Measurements from ENCODE around the gene TBX2. TPM values are rescaled to one million over a fixed set of nuclear protein-coding genes. Genes with fewer than 3 reads are reported as not detected.

Gene TBX2
- total RNA-seq, 5 donors from 2014 or later (not counting 1 experiment from before 2014, with no cell fraction given) = 0.26 to 0.82 (median 0.32) TPM; not detected in 2

DNA sequence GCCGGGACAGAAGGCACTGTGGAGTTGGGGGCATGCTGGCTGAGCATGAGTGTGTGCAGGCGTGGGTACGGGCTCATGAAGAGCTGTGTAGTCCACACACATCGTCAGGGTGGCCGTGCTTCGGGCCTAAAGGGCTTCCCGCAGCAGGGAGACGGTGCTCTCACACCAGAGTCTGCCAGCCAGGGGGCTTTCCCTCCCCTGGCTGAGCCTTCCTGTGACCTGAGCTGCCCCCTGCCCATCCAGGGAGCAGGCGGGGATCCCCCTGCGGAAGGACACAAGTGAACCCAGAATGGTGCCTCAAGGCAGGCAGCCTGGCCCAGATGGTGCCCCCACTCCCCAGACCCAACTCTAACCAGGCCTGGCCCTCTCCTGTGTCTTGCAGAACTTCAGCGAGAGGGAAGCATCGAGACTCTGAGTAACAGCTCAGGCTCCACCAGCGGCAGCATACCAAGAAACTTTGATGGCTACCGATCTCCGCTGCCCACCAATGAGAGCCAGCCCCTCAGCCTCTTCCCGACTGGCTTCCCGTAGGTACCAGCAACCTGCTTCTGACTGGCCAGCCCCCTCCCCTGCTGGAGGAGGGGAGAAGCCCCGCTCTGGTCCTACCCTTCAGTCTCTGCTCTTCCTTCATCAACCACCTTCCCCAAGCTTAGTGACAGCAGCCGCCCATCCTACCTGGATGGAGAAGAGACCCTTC, 7.9 kb upstream of the TBX2 start:
- WGBS (ENCODE audit: insufficient coverage) = 87% methylated on average over 15 of the region's 19 CpGs
- no peak overlapping the region for H3K27ac ChIP-seq (ENCODE audit: low read length)
- H3K4me3 ChIP-seq (ENCODE audit: control insufficient read depth in 1 of 2, extremely low read depth in 1 of 2, low read length in 1 of 2) = no peak overlapping the region
- DNase-seq = no peak
- ChIA-PET CTCF (interaction anchor here (0.6 kb wide), 2 partner anchors 177 to 656 kb away, joined by 4 to 8 read pairs; no protein-coding TSS in a partner anchor), POLR2A (interaction anchor here in 1 of 2 donors (0.6 kb wide), 1 partner anchor 377 kb away, joined by 7 read pairs; no protein-coding TSS in a partner anchor)
- Mint-ChIP-seq H3K9me3 (no peaks in the 10 kb centered on the region), H3K27ac (no peak overlapping the region), H3K4me3 (no peak overlapping the region), H3K27me3 (peaks cover 8 to 23% of the 10 kb centered on the region in 2 donors), H3K36me3 (peaks cover 13% of the 10 kb centered on the region), H3K4me1 (peaks cover 5 to 13% (median 9%) of the 10 kb centered on the region in 3 donors)
- peaks cover 0 to 14% of the 10 kb centered on the region in 2 experiments for H3K4me1 ChIP-seq (ENCODE audit: control insufficient read depth in 1 of 2, extremely low read depth in 1 of 2, insufficient read depth in 2 of 2, low read length in 2 of 2)
- H3K36me3 ChIP-seq (ENCODE audit: control insufficient read depth in 2 of 2, extremely low read depth in 1 of 2, insufficient read depth in 1 of 2, low read length in 1 of 2) = no peaks in the 10 kb centered on the region
- no peak for ATAC-seq (replicated peaks in 1 of 4)
- peaks cover 2 to 65% of the 10 kb centered on the region in 2 experiments for H3K27me3 ChIP-seq (replicated peaks in 1 of 2; ENCODE audit: control insufficient read depth in 2 of 2, extremely low read depth in 1 of 2, insufficient read depth in 2 of 2, low read length in 1 of 2)
- H3K9me3 ChIP-seq = no peaks in the 10 kb centered on the region

DNA sequence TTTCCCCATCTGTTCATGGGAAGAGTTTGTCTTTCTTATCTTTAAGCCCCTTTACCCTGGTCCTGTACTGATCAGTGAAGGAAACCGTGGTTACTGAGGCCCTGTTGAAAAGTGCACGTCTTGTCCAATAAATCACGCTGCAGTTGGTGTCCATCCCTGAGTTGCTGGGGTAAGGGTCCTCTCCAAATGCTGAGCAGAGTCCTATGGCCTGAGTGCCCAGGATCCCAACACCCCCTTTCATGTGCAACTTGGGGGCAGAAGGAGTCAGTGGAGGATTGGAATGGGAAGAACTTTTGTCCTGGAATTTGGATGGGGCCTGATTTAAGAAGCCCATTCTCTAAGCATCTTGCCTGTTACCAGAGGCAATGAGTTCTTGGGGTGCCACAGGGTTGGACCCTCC, 7.0 kb upstream of the TBX2 start:
- no peak overlapping the region for H3K27ac Mint-ChIP-seq
- no peak overlapping the region for H3K4me3 Mint-ChIP-seq
- Histone ChIP-seq H3K27me3 (replicated peaks in 1 of 2; ENCODE audit: control insufficient read depth in 2 of 2, extremely low read depth in 1 of 2, insufficient read depth in 2 of 2, low read length in 1 of 2) (peaks cover 3 to 71% of the 10 kb centered on the region in 2 experiments), H3K9me3 (no peaks in the 10 kb centered on the region), H3K4me3 (ENCODE audit: control insufficient read depth in 1 of 2, extremely low read depth in 1 of 2, low read length in 1 of 2) (no peak overlapping the region), H3K4me1 (ENCODE audit: control insufficient read depth in 1 of 2, extremely low read depth in 1 of 2, insufficient read depth in 2 of 2, low read length in 2 of 2) (peaks cover 2 to 20% of the 10 kb centered on the region in 2 experiments), H3K36me3 (ENCODE audit: control insufficient read depth in 2 of 2, extremely low read depth in 1 of 2, insufficient read depth in 1 of 2, low read length in 1 of 2) (no peaks in the 10 kb centered on the region), H3K27ac (ENCODE audit: low read length) (no peak overlapping the region)
- peaks cover 8 to 26% of the 10 kb centered on the region in 2 donors for H3K27me3 Mint-ChIP-seq
- ATAC-seq (replicated peaks in 1 of 4) (no peak), DNase-seq (no peak)
- no peaks in the 10 kb centered on the region for H3K9me3 Mint-ChIP-seq
- peaks cover 13% of the 10 kb centered on the region for H3K36me3 Mint-ChIP-seq
- ChIA-PET POLR2A (interaction anchor here in 1 of 2 donors (0.6 kb wide), 1 partner anchor 378 kb away, joined by 7 read pairs; no protein-coding TSS in a partner anchor), CTCF (no interaction called here)
- peaks cover 8 to 14% (median 11%) of the 10 kb centered on the region in 3 donors for H3K4me1 Mint-ChIP-seq
- 89% methylated on average over 3 of the region's 3 CpGs for WGBS (ENCODE audit: insufficient coverage)

DNA sequence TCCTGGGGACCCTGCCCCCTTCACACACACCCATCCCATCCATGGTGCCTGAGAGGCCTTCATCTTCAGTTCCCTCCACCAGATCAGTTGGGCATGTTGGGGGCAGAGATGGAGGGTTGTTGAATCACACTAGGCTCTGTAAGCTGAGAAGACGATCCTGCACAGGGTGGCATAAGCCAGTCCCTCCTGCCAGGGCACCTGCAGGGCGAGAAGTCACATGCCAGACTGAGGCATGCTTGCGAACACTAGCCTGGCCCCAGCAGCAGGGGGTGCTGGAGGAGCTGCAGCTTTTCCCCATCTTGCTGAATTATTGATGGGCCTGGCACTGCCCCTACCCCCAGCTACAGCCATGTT, 6.1 kb upstream of the TBX2 start:
- DNase-seq (no peak), ATAC-seq (replicated peaks in 1 of 4) (no peak)
- ChIA-PET CTCF (no interaction called here), POLR2A (no interaction called here)
- H3K36me3 ChIP-seq (ENCODE audit: control insufficient read depth in 2 of 2, extremely low read depth in 1 of 2, insufficient read depth in 1 of 2, low read length in 1 of 2) = no peaks in the 10 kb centered on the region
- H3K9me3 ChIP-seq = no peaks in the 10 kb centered on the region
- H3K27me3 ChIP-seq (replicated peaks in 1 of 2; ENCODE audit: control insufficient read depth in 2 of 2, extremely low read depth in 1 of 2, insufficient read depth in 2 of 2, low read length in 1 of 2) = peaks cover 6 to 75% of the 10 kb centered on the region in 2 experiments
- peaks cover 15 to 35% of the 10 kb centered on the region in 2 donors for H3K27me3 Mint-ChIP-seq
- H3K4me1 Mint-ChIP-seq = peaks cover 16 to 22% (median 20%) of the 10 kb centered on the region in 3 donors
- H3K4me1 ChIP-seq (ENCODE audit: control insufficient read depth in 1 of 2, extremely low read depth in 1 of 2, insufficient read depth in 2 of 2, low read length in 2 of 2) = peaks cover 6 to 28% of the 10 kb centered on the region in 2 experiments
- WGBS (ENCODE audit: insufficient coverage) = 67% methylated on average over 1 of the region's 3 CpGs
- H3K27ac Mint-ChIP-seq = no peak overlapping the region
- H3K4me3 ChIP-seq (ENCODE audit: control insufficient read depth in 1 of 2, extremely low read depth in 1 of 2, low read length in 1 of 2) = no peak overlapping the region
- H3K27ac ChIP-seq (ENCODE audit: low read length) = no peak overlapping the region
- H3K4me3 Mint-ChIP-seq = no peak overlapping the region
- no peaks in the 10 kb centered on the region for H3K9me3 Mint-ChIP-seq
- H3K36me3 Mint-ChIP-seq = peaks cover 9% of the 10 kb centered on the region

DNA sequence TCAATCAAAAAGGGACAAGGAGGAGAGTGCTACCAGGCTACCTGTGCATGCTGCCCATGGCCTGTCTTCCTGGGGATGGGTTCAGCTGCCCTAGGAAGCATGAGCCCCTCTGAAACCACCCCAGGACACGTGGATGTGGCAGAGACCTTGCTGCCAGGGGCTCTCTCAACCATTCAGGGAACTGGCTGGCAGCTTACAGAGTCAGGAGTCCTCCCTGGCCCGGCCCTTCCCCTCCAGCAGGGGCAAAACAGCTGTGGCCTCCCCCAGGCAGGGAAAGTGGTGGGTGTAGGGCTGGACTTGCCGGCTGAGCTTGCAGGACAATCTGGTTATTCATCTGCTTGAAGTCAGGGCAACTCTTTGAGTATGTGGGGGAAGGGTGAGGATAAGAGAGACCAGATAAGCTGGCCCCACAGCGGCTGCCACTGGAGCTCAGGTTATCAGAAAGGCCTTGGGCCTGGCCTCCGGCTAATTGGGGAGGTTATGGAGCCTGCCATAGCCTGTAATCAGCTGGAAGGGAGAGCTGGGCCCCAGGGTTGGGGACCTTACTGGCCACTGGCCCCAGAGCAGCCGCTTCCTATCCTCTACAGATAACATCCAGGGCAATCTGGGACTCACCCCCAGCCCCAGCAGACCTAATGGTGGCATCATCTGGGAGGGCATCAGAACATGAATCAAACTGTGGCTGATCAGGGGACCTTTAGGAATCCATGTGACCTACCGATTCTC, 5.6 kb upstream of the TBX2 start:
- H3K27ac ChIP-seq (ENCODE audit: low read length) = no peak overlapping the region
- H3K9me3 ChIP-seq = no peaks in the 10 kb centered on the region
- ChIA-PET POLR2A (no interaction called here), CTCF (no interaction called here)
- Mint-ChIP-seq H3K36me3 (peaks cover 9% of the 10 kb centered on the region), H3K9me3 (no peaks in the 10 kb centered on the region), H3K4me3 (no peak overlapping the region), H3K4me1 (peaks cover 19 to 22% (median 21%) of the 10 kb centered on the region in 3 donors), H3K27ac (no peak overlapping the region), H3K27me3 (peaks cover 17 to 37% of the 10 kb centered on the region in 2 donors)
- H3K4me1 ChIP-seq (ENCODE audit: control insufficient read depth in 1 of 2, extremely low read depth in 1 of 2, insufficient read depth in 2 of 2, low read length in 2 of 2) = peaks cover 10 to 34% of the 10 kb centered on the region in 2 experiments
- H3K36me3 ChIP-seq (ENCODE audit: control insufficient read depth in 2 of 2, extremely low read depth in 1 of 2, insufficient read depth in 1 of 2, low read length in 1 of 2) = no peaks in the 10 kb centered on the region
- DNase-seq = no peak
- ATAC-seq (replicated peaks in 1 of 4) = no peak
- H3K4me3 ChIP-seq (ENCODE audit: control insufficient read depth in 1 of 2, extremely low read depth in 1 of 2, low read length in 1 of 2) = no peak overlapping the region
- peaks cover 6 to 76% of the 10 kb centered on the region in 2 experiments for H3K27me3 ChIP-seq (replicated peaks in 1 of 2; ENCODE audit: control insufficient read depth in 2 of 2, extremely low read depth in 1 of 2, insufficient read depth in 2 of 2, low read length in 1 of 2)
- 87% methylated on average over 5 of the region's 7 CpGs for WGBS (ENCODE audit: insufficient coverage)

DNA sequence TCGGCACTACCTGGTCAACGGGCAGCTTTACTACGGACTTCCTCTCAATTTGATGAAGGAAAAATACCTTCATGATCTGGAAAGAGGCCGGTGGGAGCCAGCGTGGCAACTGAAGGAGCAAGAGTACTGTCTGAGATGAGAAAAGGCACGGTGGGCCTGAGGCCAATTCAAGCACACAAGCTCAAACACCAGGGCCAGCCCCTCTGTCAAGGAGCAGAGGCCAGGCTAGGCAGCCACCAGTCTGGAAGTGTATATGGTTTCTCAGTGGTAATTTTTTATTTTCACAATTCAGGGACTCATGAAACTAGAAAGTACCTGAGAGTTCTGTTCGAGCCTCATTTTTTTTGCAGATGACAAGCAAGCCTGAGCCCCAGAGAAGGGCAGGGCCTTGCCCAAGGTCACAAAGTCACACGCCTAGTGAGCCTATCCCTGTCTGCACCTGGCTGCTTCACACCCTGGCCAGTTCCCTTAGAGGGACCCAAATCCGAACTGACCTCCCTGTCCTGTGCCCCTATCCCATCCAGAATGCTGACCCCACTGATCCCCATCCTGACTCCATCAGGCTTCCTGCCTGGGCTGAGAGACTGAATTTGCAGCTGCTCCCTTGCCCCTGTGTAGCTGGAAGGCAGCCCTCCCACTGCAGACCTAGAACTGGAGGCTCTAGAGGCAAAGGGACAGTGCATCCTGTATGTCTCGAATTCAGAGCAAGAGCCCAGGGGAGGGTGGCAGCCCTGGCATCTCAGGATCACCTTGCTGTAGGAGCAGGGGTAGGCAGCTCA, 4.8 kb upstream of the TBX2 start:
- Histone ChIP-seq H3K4me3 (ENCODE audit: control insufficient read depth in 1 of 2, extremely low read depth in 1 of 2, low read length in 1 of 2) (no peak overlapping the region), H3K9me3 (no peaks in the 10 kb centered on the region), H3K27ac (ENCODE audit: low read length) (no peak overlapping the region), H3K4me1 (ENCODE audit: control insufficient read depth in 1 of 2, extremely low read depth in 1 of 2, insufficient read depth in 2 of 2, low read length in 2 of 2) (peaks cover 10 to 34% of the 10 kb centered on the region in 2 experiments), H3K27me3 (replicated peaks in 1 of 2; ENCODE audit: control insufficient read depth in 2 of 2, extremely low read depth in 1 of 2, insufficient read depth in 2 of 2, low read length in 1 of 2) (peaks cover 6 to 75% of the 10 kb centered on the region in 2 experiments), H3K36me3 (ENCODE audit: control insufficient read depth in 2 of 2, extremely low read depth in 1 of 2, insufficient read depth in 1 of 2, low read length in 1 of 2) (no peaks in the 10 kb centered on the region)
- Mint-ChIP-seq H3K9me3 (no peaks in the 10 kb centered on the region), H3K4me3 (peak overlapping the region in 1 of 3 donors; percentile 41), H3K36me3 (peaks cover 9% of the 10 kb centered on the region), H3K27ac (no peak overlapping the region), H3K27me3 (peaks cover 13 to 36% of the 10 kb centered on the region in 2 donors), H3K4me1 (peaks cover 16 to 21% (median 17%) of the 10 kb centered on the region in 3 donors)
- ChIA-PET POLR2A (no interaction called here), CTCF (no interaction called here)
- ATAC-seq (replicated peaks in 1 of 4) (no peak), DNase-seq (no peak)
- 84% methylated on average over 9 of the region's 10 CpGs for WGBS (ENCODE audit: insufficient coverage)

DNA sequence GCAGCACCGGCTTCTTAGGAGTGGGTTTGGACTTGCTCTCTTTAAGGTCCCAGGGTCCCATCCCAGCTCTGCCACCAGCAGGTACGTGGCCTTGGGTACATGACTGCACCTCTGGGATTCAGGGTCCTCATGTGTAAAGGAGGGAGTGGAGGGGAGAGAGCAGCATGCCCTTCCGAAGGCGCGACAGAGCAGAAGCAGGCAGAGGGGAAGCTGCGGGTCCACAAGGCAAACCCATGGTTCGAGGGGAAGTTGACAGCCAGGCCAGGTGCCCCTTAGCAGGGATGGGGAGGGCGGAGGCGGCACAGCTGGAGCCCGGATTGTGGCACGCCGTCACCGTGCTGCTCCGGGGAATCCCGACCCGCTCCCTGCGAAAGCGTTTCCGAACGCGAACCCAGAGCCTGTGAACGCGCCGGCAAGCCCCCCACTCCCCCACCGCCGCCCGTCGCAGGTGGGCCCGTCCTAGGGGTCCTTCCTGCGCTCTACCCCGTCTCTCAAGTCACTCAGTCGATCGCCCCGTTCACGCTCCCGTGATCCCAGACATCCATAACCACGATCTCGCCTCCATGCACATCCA, 4.1 kb upstream of the TBX2 start:
- H3K27me3 ChIP-seq (replicated peaks in 1 of 2; ENCODE audit: control insufficient read depth in 2 of 2, extremely low read depth in 1 of 2, insufficient read depth in 2 of 2, low read length in 1 of 2) = peaks cover 6 to 74% of the 10 kb centered on the region in 2 experiments
- CTCF ChIA-PET = no interaction called here
- peak overlapping the region in 1 of 2 donors; percentile 56 for H3K27ac Mint-ChIP-seq

More for the DNA sequence above, 4.1 kb upstream of the TBX2 start:
- H3K27ac ChIP-seq (ENCODE audit: low read length) = no peak overlapping the region
- H3K27me3 Mint-ChIP-seq = peaks cover 13 to 36% of the 10 kb centered on the region in 2 donors
- POLR2A ChIA-PET = no interaction called here
- H3K9me3 ChIP-seq = no peaks in the 10 kb centered on the region
- DNase-seq (no peak), ATAC-seq (replicated peaks in 1 of 4) (no peak)
- H3K36me3 ChIP-seq (ENCODE audit: control insufficient read depth in 2 of 2, extremely low read depth in 1 of 2, insufficient read depth in 1 of 2, low read length in 1 of 2) = no peaks in the 10 kb centered on the region
- no peak overlapping the region for H3K4me3 ChIP-seq (ENCODE audit: control insufficient read depth in 1 of 2, extremely low read depth in 1 of 2, low read length in 1 of 2)
- peaks cover 9% of the 10 kb centered on the region for H3K36me3 Mint-ChIP-seq
- WGBS (ENCODE audit: insufficient coverage) = 37% methylated on average over 33 of the region's 38 CpGs
- H3K4me1 ChIP-seq (ENCODE audit: control insufficient read depth in 1 of 2, extremely low read depth in 1 of 2, insufficient read depth in 2 of 2, low read length in 2 of 2) = peaks cover 10 to 33% of the 10 kb centered on the region in 2 experiments
- H3K4me3 Mint-ChIP-seq = peak overlapping the region in 1 of 3 donors; percentile 41
- no peaks in the 10 kb centered on the region for H3K9me3 Mint-ChIP-seq
- H3K4me1 Mint-ChIP-seq = peaks cover 16 to 21% (median 17%) of the 10 kb centered on the region in 3 donors
